HUES6 (cell line): Measurements from ENCODE around the gene LTBP2.

ENCODE experiments used
- H3K27ac ChIP-seq: 2 replicates; pipeline ENCODE4 v1.7.0; 2013; ENCODE audit warnings: low read depth, mild to moderate bottlenecking, low read length, inconsistent platforms
- H3K27me3 ChIP-seq: 2 replicates; pipeline ENCODE4 v1.6.1; 2013; ENCODE audit warnings: low read length; ENCODE audit not compliant: control insufficient read depth, insufficient read depth
- H3K36me3 ChIP-seq: 2 replicates; pipeline ENCODE4 v1.6.1; 2013; ENCODE audit warnings: low read length; ENCODE audit not compliant: control insufficient read depth, insufficient read depth
- H3K4me1 ChIP-seq: 2 replicates; pipeline ENCODE4 v1.6.1; 2013; ENCODE audit warnings: low read length; ENCODE audit not compliant: control insufficient read depth, insufficient read depth
- H3K4me3 ChIP-seq: 2 replicates; pipeline ENCODE4 v1.5.1; 2013; ENCODE audit warnings: low read depth, low read length
- H3K9ac ChIP-seq: one replicate; pipeline ENCODE4 v1.6.1; 2013; ENCODE audit warnings: mild to moderate bottlenecking, low read length
- H3K9me3 ChIP-seq: 2 replicates; pipeline ENCODE4 v1.6.1; 2013; ENCODE audit warnings: low read depth, low read length; ENCODE audit not compliant: control insufficient read depth, insufficient read depth

The LTBP2 gene

DNA sequence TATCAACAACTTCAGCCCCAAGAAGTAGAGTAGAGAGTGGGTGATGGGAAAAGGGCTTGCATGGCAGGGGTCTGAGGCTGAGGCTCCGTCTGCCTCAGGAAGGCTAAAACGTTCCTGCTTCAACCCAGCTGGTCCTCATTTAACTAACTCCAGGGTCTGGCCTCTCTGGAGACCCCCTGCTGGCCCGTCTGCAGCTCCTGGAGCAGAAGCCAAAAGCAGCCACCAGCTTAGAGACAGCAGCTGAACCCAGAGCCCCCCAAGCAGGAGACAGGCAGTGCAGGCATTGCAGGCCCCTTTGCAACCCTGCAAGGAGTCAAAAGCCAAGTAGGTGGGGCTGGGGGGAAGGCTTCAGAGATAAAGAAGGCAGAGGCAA, 25.1 kb upstream of the LTBP2 start:
- H3K27ac ChIP-seq: no peak overlapping the region
- peak overlapping the region; percentile 5 for H3K9ac ChIP-seq
- no peak overlapping the region for H3K4me3 ChIP-seq
- peaks cover 21% of the 10 kb centered on the region for H3K4me1 ChIP-seq
- no peaks in the 10 kb centered on the region for H3K36me3 ChIP-seq
- H3K27me3 ChIP-seq: no peaks in the 10 kb centered on the region
- H3K9me3 ChIP-seq: no peaks in the 10 kb centered on the region

DNA sequence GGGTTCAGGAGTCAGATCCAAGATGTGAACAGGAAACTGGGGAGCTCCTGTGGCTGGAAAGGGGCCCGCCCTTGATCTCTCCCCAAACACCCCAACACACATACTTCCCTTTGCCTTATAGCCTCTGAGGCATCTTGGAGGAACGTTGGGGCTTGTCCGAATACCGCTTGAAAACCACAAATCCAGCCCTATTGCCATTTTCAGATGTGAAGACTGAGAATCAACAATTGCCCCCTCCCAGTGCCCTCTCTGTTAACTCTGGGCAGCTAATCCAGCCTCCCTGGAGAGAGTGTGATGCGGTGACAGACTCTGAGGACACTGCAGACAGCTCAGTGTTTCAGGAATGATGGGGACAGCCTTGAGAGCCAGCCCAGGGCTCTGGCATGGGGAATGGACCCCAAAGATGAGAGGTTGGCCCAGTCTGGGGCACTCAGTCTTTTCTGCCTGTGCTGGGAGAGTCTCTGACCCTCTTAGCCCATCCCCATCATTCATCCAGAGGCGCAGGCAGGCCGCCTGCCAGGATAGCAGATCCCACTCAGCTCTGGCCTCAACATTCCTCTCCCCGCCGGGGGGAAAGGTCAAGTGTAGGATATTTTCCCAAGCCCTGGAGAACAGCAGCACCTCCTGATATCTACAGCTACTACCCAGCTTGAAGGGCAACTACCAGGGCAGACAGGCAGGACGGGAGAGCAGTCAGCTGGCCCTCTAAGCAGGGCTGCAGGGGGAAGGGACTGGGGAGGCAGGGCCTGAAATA, 24.6 kb upstream of the LTBP2 start:
- Histone ChIP-seq H3K4me1 (peaks cover 27% of the 10 kb centered on the region), H3K27me3 (no peaks in the 10 kb centered on the region)

DNA sequence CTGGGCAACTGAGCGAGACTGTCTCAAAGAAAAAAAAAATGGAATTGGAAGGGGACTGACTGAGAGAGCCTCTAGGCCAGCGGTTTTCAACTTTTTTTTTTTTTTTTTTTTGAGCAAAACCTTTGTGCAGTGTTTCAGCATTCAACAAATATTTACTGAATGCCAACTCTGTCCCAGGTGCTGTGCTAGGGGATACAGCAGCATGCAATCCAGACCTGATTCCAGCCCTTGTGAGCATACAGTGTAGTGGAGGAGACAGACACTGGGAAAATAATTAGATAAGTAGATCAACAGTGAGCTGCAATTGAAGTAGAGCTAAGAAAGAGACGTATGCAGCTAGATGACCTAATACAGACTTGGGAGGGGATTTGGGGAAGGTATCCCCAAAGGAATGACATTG, 23.8 kb upstream of the LTBP2 start:
- no peak overlapping the region for H3K4me3 ChIP-seq
- no peaks in the 10 kb centered on the region for H3K27me3 ChIP-seq
- H3K9ac ChIP-seq: no peak overlapping the region
- H3K36me3 ChIP-seq: no peaks in the 10 kb centered on the region
- peaks cover 34% of the 10 kb centered on the region for H3K4me1 ChIP-seq
- H3K9me3 ChIP-seq: no peaks in the 10 kb centered on the region
- H3K27ac ChIP-seq: no peak overlapping the region

More for the DNA sequence above, 24.6 kb upstream of the LTBP2 start:
- H3K36me3 ChIP-seq: no peaks in the 10 kb centered on the region
- peak overlapping the region; percentile 5 for H3K9ac ChIP-seq
- H3K4me3 ChIP-seq: no peak overlapping the region
- H3K27ac ChIP-seq: no peak overlapping the region
- H3K9me3 ChIP-seq: no peaks in the 10 kb centered on the region

DNA sequence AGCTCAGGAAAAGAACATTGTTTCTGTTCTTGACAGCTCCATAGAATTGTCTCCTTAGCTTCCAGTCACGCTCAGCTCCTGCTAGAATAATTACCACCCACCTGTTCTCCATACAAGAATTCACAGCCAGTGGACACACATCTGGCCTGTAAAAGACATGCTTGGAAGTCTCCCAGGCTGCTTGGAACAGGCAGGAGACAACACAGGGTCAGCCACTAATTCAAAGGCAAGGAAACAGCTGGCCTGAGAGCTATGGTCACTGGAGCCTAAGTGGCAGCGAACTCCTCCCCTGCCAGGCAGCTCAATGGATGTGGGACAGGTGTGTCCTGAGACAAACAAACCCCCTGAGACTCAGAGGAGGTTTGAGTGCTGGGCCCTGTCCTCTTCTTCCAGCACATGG, 22.9 kb upstream of the LTBP2 start:
- Histone ChIP-seq H3K9me3 (no peaks in the 10 kb centered on the region), H3K9ac (no peak overlapping the region), H3K4me3 (no peak overlapping the region), H3K36me3 (no peaks in the 10 kb centered on the region), H3K4me1 (peaks cover 38% of the 10 kb centered on the region), H3K27me3 (no peaks in the 10 kb centered on the region), H3K27ac (no peak overlapping the region)

DNA sequence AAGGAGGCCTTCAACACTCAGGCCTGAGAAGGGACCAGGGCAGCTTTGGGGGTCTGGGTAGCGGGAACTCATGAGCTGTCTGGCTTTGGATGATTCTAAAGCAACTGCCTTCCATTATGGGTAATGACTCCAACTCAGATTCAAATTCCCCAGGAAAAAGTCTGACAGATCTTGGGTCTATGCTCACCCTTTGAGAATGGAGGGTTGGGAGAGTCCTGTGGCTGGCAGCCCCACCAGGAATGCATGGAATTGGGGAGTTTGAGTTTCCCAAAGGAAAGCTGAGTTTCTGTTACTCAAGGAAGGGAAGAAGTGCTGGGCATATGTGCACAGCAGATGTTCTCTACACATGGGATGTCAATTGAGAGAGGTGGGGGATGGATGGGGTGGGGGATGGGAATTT, 22.4 kb upstream of the LTBP2 start:
- no peaks in the 10 kb centered on the region for H3K9me3 ChIP-seq
- H3K9ac ChIP-seq: no peak overlapping the region
- H3K36me3 ChIP-seq: no peaks in the 10 kb centered on the region
- H3K27me3 ChIP-seq: no peaks in the 10 kb centered on the region
- peaks cover 41% of the 10 kb centered on the region for H3K4me1 ChIP-seq
- H3K4me3 ChIP-seq: no peak overlapping the region
- no peak overlapping the region for H3K27ac ChIP-seq

DNA sequence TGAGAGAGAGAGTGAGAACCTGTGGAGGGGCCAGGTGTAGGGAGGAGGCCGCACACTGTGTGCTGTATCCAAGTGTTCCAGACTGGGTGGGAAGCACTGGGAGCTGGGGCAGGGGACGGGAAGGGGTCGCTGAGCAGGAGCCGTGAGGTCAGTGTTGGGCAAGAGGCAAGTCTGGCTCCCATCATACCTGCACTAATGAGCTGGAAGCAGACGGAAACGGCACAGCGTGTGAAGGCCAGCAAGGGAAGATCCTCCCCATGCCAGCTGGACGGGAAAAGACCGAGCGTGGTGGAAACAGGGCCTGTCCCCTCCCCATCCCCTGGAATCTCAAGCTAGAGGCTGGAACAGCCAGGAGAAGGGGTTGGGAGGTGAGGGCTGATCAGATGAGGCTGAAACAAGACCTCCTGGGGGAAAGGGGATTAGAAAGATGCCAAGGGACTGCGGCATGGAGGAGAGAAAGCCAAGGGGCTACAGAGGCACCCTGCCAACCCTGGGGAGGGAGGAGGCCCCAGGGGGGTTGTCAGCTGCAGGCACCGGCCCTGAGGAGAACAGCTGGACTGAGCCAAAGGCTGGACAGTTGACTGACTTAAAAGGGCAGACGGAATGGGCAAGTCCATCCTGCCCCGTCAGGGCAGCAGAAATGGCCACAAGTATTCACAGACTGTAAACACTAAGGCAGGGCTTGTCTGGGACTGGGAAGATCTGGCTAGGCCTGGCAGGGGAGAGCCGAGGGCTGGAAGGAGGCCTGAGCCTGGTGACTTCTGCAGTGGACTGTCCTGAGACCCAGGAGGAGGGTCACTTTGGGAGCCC, 19.0 kb upstream of the LTBP2 start:
- Histone ChIP-seq H3K9me3 (no peaks in the 10 kb centered on the region), H3K4me3 (no peak overlapping the region), H3K36me3 (no peaks in the 10 kb centered on the region), H3K4me1 (peaks cover 27% of the 10 kb centered on the region), H3K27ac (no peak overlapping the region), H3K9ac (no peak overlapping the region), H3K27me3 (no peaks in the 10 kb centered on the region)

DNA sequence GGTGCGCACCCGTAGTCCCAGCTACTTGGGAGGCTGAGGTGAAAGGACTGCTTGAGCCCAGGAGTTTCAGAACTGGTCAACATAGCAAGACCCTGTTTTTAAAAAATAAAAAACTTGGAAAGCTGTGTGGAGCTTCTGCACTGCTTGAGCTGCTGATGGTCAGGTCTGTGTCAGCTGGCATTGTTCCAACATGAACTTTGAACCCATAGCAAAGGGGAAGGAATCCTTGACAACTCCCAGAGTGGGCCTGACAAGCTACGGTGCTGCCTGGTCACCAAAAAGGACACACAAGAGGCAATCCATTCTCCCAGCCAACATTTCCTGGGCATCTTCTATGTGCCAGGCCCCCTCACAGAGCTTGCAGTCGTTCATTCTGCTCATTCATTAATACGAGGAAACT, 16.4 kb upstream of the LTBP2 start:
- Histone ChIP-seq H3K27ac (no peak overlapping the region), H3K4me1 (peaks cover 21% of the 10 kb centered on the region)

DNA sequence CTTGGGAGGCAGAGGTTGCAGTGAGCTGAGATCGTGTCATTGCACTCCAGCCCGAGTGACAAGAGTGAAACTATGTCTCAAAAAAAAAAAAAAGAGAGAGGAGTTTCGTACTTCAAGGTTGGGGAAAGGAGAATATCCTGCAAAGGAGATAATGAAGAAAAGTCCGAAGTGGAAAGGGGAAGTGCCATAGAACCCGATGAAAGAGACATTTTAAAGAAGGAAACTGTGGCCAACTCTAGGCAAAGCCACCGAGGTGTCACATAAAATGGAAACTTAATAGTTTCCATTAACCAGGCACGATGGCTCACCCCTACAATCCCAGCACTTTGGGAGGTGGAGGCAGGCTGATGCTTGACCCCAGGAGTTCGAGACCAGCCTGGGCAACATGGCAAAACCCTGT, 15.0 kb upstream of the LTBP2 start:
- H3K27ac ChIP-seq: no peak overlapping the region
- H3K9ac ChIP-seq: no peak overlapping the region
- H3K4me1 ChIP-seq: peaks cover 20% of the 10 kb centered on the region
- no peaks in the 10 kb centered on the region for H3K36me3 ChIP-seq
- no peaks in the 10 kb centered on the region for H3K27me3 ChIP-seq
- H3K4me3 ChIP-seq: no peak overlapping the region
- no peaks in the 10 kb centered on the region for H3K9me3 ChIP-seq

More for the DNA sequence above, 16.4 kb upstream of the LTBP2 start:
- Histone ChIP-seq H3K9ac (no peak overlapping the region), H3K27me3 (no peaks in the 10 kb centered on the region), H3K4me3 (no peak overlapping the region), H3K36me3 (no peaks in the 10 kb centered on the region), H3K9me3 (no peaks in the 10 kb centered on the region)

DNA sequence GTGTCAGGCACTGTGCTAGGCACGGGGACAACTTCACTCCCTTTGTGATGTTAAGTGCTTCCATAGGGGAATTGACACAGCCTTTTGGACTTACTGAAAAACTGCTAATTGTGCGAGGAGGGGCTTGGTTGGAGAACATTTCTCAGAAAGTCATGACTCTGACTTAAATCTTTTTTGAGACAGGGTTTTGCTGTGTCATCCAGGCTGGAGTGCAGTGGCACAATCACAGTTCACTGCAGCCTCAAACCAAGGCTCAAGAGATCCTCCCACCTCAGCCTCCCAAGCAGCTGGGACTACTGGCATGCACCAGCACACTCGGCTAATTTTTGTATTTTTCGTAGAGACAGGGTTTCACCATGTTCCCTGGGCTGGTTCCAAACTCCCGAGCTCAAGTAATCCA, 10.2 kb upstream of the LTBP2 start:
- Histone ChIP-seq H3K27ac (no peak overlapping the region; the same call in 1 of the 2 replicates), H3K36me3 (no peaks in the 10 kb centered on the region), H3K27me3 (no peaks in the 10 kb centered on the region), H3K9me3 (no peaks in the 10 kb centered on the region), H3K4me3 (no peak overlapping the region), H3K4me1 (peaks cover 44% of the 10 kb centered on the region), H3K9ac (no peak overlapping the region)

DNA sequence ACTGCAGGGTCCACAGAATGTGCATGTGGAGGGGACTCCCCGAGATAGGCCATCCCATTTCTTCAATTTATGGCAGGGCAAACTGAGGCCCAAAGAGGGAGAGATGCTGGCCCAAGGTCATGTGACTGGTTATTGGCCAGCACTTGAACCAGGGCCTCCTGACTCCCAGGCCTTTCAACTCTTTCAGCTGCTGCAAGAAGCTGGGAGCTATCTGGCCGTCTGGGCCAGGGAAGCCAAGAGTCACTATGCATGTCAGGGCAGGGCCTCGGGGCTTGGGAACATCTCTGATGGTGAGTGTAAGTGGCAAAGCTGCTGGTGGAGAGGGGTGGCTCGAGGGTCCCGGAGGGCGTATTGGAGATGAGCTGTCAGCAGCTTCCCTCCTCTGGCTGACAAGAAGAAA, 9.5 kb upstream of the LTBP2 start:
- Histone ChIP-seq H3K9me3 (no peaks in the 10 kb centered on the region), H3K4me3 (no peak overlapping the region), H3K9ac (no peak overlapping the region), H3K36me3 (no peaks in the 10 kb centered on the region), H3K27me3 (no peaks in the 10 kb centered on the region), H3K27ac (peak overlapping the region; percentile 49; the same call in 1 of the 2 replicates), H3K4me1 (peaks cover 51% of the 10 kb centered on the region)

DNA sequence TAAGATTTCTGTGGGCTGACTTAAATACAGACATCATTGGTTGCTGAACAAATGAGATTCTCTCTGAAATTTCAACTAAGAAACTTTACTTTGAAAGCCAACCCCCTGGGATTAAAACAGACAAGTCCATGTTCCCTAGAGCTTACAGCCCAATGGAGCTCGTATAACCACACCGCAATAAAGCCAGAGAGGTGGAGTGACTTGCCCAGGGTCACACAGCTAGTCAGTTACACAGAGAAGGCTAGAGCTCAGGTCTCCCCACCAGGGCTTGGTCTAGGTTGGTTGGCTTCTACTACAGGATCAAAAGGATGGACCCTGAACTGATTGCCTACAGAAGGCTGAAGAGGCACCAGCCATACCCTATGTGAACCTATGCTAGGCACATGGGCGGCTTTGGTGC, 8.9 kb upstream of the LTBP2 start:
- H3K4me3 ChIP-seq: no peak overlapping the region
- peaks cover 57% of the 10 kb centered on the region for H3K4me1 ChIP-seq
- H3K27ac ChIP-seq: no peak overlapping the region; the same call in 1 of the 2 replicates
- no peaks in the 10 kb centered on the region for H3K27me3 ChIP-seq
- H3K36me3 ChIP-seq: no peaks in the 10 kb centered on the region
- H3K9ac ChIP-seq: no peak overlapping the region
- H3K9me3 ChIP-seq: no peaks in the 10 kb centered on the region
